ENCODE results near the gene KCTD20. TPM values are rescaled to one million over a fixed set of nuclear protein-coding genes. Genes with fewer than 3 reads are reported as not detected.

Gene KCTD20
- total RNA-seq, 1 experiment from 2014 or later, result 46.6 TPM

DNA sequence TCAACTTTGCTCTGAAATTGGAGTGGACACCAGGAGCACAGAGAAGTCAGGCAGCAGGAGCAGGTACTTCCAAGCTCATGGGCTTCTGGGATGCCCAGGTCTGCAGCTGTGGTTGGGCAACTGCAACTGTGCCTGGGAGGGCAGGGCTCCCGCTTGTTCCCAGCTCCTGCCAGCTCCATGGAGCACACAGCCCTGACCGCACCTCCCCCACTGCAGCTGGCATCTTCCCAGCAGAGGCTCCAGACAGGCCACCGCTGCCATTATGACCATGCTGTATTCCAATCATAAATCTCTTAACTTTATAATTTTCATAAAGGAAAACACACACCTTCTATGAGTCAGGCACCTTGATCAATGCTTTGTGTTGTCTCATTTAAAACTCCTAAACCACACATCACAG is 67.6 kb downstream of the KCTD20 start:
- no TSS peak for BruUV-seq (replicated peaks)
- POLR2A ChIA-PET, result no interaction called here

DNA sequence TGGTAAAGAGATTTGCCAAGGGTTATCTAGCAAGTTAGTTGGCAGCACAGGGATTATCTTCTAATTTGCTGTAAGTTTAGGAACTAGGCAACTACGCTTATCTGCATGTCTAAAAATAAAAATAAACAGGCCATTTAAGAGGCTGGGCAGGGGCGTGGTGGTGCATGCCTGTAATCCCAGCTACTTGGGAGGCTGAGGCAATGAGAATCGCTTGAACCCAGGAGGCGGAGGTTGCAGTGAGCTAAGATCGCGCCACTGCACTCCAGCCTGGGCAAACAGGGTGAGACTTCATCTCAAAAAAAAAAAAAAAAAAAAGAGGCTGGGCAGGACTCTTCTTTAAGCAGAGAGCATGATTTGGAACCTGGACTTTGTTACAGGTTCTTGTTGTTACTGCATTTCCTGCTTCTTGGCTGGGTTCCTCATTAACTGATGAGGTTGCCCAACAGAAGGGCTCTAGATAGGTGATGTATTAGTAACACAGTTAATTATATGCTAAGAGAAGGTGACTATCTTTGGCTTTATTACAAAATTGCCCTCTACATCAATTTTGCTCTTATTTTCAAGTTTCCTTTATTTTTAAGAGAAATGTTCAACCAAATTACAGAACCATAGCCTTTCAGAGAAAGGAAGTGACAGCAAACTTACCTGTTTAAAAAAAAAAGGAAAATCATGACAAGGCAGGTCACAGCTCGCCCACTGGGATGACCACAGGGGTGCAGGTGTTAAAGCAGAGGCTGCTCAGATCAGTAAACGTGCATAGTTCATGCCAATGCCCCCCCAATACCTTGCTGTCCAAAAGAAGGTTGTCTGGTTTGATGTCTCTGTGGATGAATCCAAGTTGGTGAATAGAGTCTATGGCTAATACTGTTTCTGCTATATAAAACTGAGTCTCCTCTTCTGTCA is 72.0 kb downstream of the KCTD20 start:
- DNase-seq (ENCODE audit: unreplicated experiment), result no peak
- no peaks in the 10 kb centered on the region for H3K4me1 Mint-ChIP-seq (ENCODE audit: insufficient read depth, unreplicated experiment)
- no TSS peak for BruUV-seq (replicated peaks)
- TF ChIP-seq, protein P1, sequence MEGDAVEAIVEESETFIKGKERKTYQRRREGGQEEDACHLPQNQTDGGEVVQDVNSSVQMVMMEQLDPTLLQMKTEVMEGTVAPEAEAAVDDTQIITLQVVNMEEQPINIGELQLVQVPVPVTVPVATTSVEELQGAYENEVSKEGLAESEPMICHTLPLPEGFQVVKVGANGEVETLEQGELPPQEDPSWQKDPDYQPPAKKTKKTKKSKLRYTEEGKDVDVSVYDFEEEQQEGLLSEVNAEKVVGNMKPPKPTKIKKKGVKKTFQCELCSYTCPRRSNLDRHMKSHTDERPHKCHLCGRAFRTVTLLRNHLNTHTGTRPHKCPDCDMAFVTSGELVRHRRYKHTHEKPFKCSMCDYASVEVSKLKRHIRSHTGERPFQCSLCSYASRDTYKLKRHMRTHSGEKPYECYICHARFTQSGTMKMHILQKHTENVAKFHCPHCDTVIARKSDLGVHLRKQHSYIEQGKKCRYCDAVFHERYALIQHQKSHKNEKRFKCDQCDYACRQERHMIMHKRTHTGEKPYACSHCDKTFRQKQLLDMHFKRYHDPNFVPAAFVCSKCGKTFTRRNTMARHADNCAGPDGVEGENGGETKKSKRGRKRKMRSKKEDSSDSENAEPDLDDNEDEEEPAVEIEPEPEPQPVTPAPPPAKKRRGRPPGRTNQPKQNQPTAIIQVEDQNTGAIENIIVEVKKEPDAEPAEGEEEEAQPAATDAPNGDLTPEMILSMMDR (IDR thresholded peaks at IDR 0.05; ENCODE audit: unreplicated experiment), result no peak
- POLR2A ChIA-PET, result interaction anchor here (0.6 to 0.9 kb wide), 3 partner anchors 13 to 138 kb away, joined by 3 to 5 read pairs (median 3); no protein-coding TSS in a partner anchor
- H3K27ac Mint-ChIP-seq (ENCODE audit: low read depth, unreplicated experiment), result no peak overlapping the region
- no peaks in the 10 kb centered on the region for H3K9me3 Mint-ChIP-seq (ENCODE audit: unreplicated experiment)
- H3K36me3 Mint-ChIP-seq (ENCODE audit: insufficient read depth, unreplicated experiment), result peaks cover 39% of the 10 kb centered on the region
- CTCF ChIA-PET, result interaction anchor here (0.6 to 1.0 kb wide), 2 partner anchors 8 to 18 kb away, joined by 3 to 4 read pairs; no protein-coding TSS in a partner anchor
- H3K27me3 Mint-ChIP-seq (ENCODE audit: insufficient read depth, unreplicated experiment), result no peaks in the 10 kb centered on the region
- intact Hi-C loops (cut with micrococcal nuclease), result no loop called here
- H3K4me3 Mint-ChIP-seq (ENCODE audit: unreplicated experiment), result no peak overlapping the region

More for the DNA sequence above, 67.6 kb downstream of the KCTD20 start:
- Mint-ChIP-seq H3K4me3 (ENCODE audit: unreplicated experiment) (no peak overlapping the region), H3K4me1 (ENCODE audit: insufficient read depth, unreplicated experiment) (no peaks in the 10 kb centered on the region), H3K9me3 (ENCODE audit: unreplicated experiment) (no peaks in the 10 kb centered on the region), H3K27me3 (ENCODE audit: insufficient read depth, unreplicated experiment) (no peaks in the 10 kb centered on the region), H3K27ac (ENCODE audit: low read depth, unreplicated experiment) (no peak overlapping the region), H3K36me3 (ENCODE audit: insufficient read depth, unreplicated experiment) (peaks cover 58% of the 10 kb centered on the region)
- CTCF ChIA-PET, result interaction anchor here (0.7 kb wide), 1 partner anchor 45 kb away, joined by 3 read pairs; no protein-coding TSS in a partner anchor
- no peak for DNase-seq (ENCODE audit: unreplicated experiment)
- intact Hi-C loops (cut with micrococcal nuclease), result no loop called here
- TF ChIP-seq, protein P1 (IDR thresholded peaks at IDR 0.05; ENCODE audit: unreplicated experiment), result no peak

DNA sequence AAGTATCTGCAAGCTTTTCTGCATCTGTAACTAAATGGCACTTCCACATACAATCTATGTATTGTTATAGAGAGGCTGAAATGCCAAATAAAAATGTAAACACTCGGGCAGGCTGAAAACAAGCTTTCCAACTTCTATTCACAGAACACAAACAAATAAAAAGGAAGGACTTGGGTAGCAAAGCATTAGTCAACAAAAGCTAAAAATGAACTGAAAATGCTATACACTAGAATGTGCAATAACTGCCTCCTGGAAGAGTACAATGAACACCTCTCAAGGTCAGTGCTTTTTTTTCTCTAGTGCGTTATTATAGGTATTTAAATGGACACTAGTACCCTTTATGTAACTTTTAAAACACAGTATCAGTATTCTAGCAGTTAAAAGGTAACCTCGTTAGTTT is 73.0 kb downstream of the KCTD20 start:
- ChIA-PET CTCF (interaction anchor here (0.6 to 1.0 kb wide), 3 partner anchors 9 to 66 kb away, joined by 3 to 4 read pairs (median 3); no protein-coding TSS in a partner anchor), POLR2A (interaction anchor here (0.6 to 1.1 kb wide), 4 partner anchors 12 to 139 kb away, joined by 3 to 5 read pairs (median 4); no protein-coding TSS in a partner anchor)
- no peak overlapping the region for H3K4me3 Mint-ChIP-seq (ENCODE audit: unreplicated experiment)
- intact Hi-C loops (cut with micrococcal nuclease), result no loop called here
- H3K4me1 Mint-ChIP-seq (ENCODE audit: insufficient read depth, unreplicated experiment), result no peaks in the 10 kb centered on the region
- TF ChIP-seq, protein P1 (IDR thresholded peaks at IDR 0.05; ENCODE audit: unreplicated experiment), result no peak
- BruUV-seq (replicated peaks), result no TSS peak
- no peak overlapping the region for H3K27ac Mint-ChIP-seq (ENCODE audit: low read depth, unreplicated experiment)
- DNase-seq (ENCODE audit: unreplicated experiment), result no peak
- no peaks in the 10 kb centered on the region for H3K9me3 Mint-ChIP-seq (ENCODE audit: unreplicated experiment)
- peaks cover 30% of the 10 kb centered on the region for H3K36me3 Mint-ChIP-seq (ENCODE audit: insufficient read depth, unreplicated experiment)
- no peaks in the 10 kb centered on the region for H3K27me3 Mint-ChIP-seq (ENCODE audit: insufficient read depth, unreplicated experiment)

DNA sequence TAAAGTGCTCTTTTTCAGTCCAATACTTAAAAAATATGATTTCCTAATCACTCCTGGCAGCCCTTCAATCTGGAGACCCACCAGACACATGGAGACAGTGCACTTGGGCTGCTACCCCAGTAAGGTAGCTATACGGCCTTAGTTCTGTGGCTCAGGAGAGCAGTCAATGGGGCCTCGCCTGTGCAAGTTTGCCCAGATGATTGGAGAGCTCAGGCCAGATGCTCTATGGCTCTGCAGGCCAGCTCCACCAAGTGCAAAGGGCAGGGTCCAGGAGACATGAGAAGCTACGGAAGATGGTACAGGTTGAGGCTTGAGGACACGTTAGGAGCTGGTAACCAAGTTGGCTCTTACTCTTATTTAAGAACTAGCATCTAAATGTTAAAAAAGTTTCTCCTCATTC is 73.8 kb downstream of the KCTD20 start:
- H3K9me3 Mint-ChIP-seq (ENCODE audit: unreplicated experiment), result no peaks in the 10 kb centered on the region
- no peak overlapping the region for H3K27ac Mint-ChIP-seq (ENCODE audit: low read depth, unreplicated experiment)
- H3K4me1 Mint-ChIP-seq (ENCODE audit: insufficient read depth, unreplicated experiment), result no peaks in the 10 kb centered on the region
- TF ChIP-seq, protein P1 (IDR thresholded peaks at IDR 0.05; ENCODE audit: unreplicated experiment), result no peak
- POLR2A ChIA-PET, result interaction anchor here (1.1 to 1.6 kb wide), 2 partner anchors 30 to 80 kb away, joined by 4 to 5 read pairs; no protein-coding TSS in a partner anchor
- no peak for DNase-seq (ENCODE audit: unreplicated experiment)
- intact Hi-C loops (cut with micrococcal nuclease), result no loop called here
- BruUV-seq (replicated peaks), result no TSS peak
- peaks cover 26% of the 10 kb centered on the region for H3K36me3 Mint-ChIP-seq (ENCODE audit: insufficient read depth, unreplicated experiment)
- no peak overlapping the region for H3K4me3 Mint-ChIP-seq (ENCODE audit: unreplicated experiment)
- H3K27me3 Mint-ChIP-seq (ENCODE audit: insufficient read depth, unreplicated experiment), result no peaks in the 10 kb centered on the region
- CTCF ChIA-PET, result interaction anchor here (0.5 to 0.9 kb wide), 2 partner anchors 61 to 65 kb away, joined by 3 read pairs; no protein-coding TSS in a partner anchor

Data from MCF 10A (cell line).